ENCODE data around the gene MBD3L2B.

The MBD3L2B gene

DNA sequence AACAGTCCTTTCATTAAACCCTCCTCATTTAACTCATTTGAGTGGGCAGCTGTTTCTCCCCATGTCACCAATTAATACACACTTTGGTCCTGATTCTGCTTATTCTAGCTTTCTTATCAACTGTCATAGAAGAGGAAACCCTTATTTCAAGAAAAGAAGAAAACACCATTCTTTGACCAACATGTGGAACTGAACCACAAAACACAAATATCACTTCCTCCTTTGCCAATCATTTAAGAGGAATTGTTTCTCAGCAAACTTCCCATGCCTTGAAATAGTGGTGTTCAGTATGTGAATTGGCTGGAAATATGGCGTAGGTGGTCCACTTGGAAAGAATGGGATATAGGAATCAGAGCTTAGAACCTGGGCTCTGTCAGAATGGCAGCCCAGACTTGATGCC, 20.4 kb downstream of the MBD3L2B start:
- H4K20me1 ChIP-seq (ENCODE audit: insufficient read depth, low read length), result no peaks in the 10 kb centered on the region
- H3K4me2 ChIP-seq (ENCODE audit: insufficient read depth, low read length), result no peak overlapping the region
- no peaks in the 10 kb centered on the region for H3K79me2 ChIP-seq (ENCODE audit: insufficient read depth, low read length)
- no peaks in the 10 kb centered on the region for H3K9me3 ChIP-seq (ENCODE audit: insufficient read depth, low read length, severe bottlenecking)
- H3K36me3 ChIP-seq (ENCODE audit: insufficient read depth, low read length), result no peaks in the 10 kb centered on the region
- H3K27me3 ChIP-seq (ENCODE audit: insufficient read depth, low read length, poor library complexity), result no peaks in the 10 kb centered on the region
- DNase-seq (no peak), ATAC-seq (ENCODE audit: insufficient read depth, low read depth) (no peak)
- no peak overlapping the region for H2AFZ ChIP-seq (ENCODE audit: low read depth, low read length)
- no peak overlapping the region for H3K27ac ChIP-seq (ENCODE audit: low read length)
- H3K9ac ChIP-seq (ENCODE audit: low read depth, low read length), result no peak overlapping the region
- no peaks in the 10 kb centered on the region for H3K4me1 ChIP-seq (ENCODE audit: insufficient read depth, low read length)
- TF ChIP-seq EZH2 (IDR thresholded peaks at IDR 0.05; ENCODE audit: borderline replicate concordance, low read depth, low read length, severe bottlenecking), result no peak
- TF ChIP-seq, protein P1, sequence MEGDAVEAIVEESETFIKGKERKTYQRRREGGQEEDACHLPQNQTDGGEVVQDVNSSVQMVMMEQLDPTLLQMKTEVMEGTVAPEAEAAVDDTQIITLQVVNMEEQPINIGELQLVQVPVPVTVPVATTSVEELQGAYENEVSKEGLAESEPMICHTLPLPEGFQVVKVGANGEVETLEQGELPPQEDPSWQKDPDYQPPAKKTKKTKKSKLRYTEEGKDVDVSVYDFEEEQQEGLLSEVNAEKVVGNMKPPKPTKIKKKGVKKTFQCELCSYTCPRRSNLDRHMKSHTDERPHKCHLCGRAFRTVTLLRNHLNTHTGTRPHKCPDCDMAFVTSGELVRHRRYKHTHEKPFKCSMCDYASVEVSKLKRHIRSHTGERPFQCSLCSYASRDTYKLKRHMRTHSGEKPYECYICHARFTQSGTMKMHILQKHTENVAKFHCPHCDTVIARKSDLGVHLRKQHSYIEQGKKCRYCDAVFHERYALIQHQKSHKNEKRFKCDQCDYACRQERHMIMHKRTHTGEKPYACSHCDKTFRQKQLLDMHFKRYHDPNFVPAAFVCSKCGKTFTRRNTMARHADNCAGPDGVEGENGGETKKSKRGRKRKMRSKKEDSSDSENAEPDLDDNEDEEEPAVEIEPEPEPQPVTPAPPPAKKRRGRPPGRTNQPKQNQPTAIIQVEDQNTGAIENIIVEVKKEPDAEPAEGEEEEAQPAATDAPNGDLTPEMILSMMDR (IDR thresholded peaks at IDR 0.05; ENCODE audit: borderline replicate concordance, extremely low read depth, low read length, poor library complexity, severe bottlenecking), result no peak
- no peak overlapping the region for H3K4me3 ChIP-seq (ENCODE audit: low read depth in 1 of 2, low read length in 2 of 2)

DNA sequence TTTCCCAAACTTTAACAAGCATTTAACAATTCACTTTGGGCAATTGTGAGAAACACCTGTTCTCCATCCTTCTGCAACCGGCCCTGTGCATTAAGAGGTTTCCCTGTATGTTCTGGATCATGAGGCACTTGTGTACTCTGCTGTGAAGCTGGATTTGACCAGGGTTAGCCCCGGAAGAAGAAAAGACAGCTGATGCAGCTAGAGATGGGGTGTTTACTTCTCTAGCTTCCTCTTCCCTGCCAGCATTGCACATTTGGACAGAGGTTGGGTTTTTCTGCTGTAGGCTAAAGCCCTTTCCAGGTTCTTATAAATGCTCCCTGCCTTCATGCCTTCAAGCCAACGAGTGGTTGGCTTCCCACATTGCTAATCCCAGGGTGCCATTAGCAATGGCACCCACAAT, 20.9 kb downstream of the MBD3L2B start:
- H3K9ac ChIP-seq (ENCODE audit: low read depth, low read length), result no peak overlapping the region

GRCh38 chr19:6999933-7000332, 21.3 kb downstream of the MBD3L2B start:
- Histone ChIP-seq H3K4me3 (ENCODE audit: low read depth in 1 of 2, low read length in 2 of 2) (no peak overlapping the region), H3K9me3 (ENCODE audit: insufficient read depth, low read length, severe bottlenecking) (no peaks in the 10 kb centered on the region), H3K4me1 (ENCODE audit: insufficient read depth, low read length) (no peaks in the 10 kb centered on the region), H3K4me2 (ENCODE audit: insufficient read depth, low read length) (no peak overlapping the region), H3K27ac (ENCODE audit: low read length) (no peak overlapping the region), H2AFZ (ENCODE audit: low read depth, low read length) (no peak overlapping the region), H3K79me2 (ENCODE audit: insufficient read depth, low read length) (no peaks in the 10 kb centered on the region), H4K20me1 (ENCODE audit: insufficient read depth, low read length) (no peaks in the 10 kb centered on the region), H3K27me3 (ENCODE audit: insufficient read depth, low read length, poor library complexity) (no peaks in the 10 kb centered on the region), H3K9ac (ENCODE audit: low read depth, low read length) (no peak overlapping the region), H3K36me3 (ENCODE audit: insufficient read depth, low read length) (no peaks in the 10 kb centered on the region)
- TF ChIP-seq EZH2 (IDR thresholded peaks at IDR 0.05; ENCODE audit: borderline replicate concordance, low read depth, low read length, severe bottlenecking), result no peak
- TF ChIP-seq, protein P1 (IDR thresholded peaks at IDR 0.05; ENCODE audit: borderline replicate concordance, extremely low read depth, low read length, poor library complexity, severe bottlenecking), result no peak
- DNase-seq (no peak), ATAC-seq (ENCODE audit: insufficient read depth, low read depth) (no peak)

More for the DNA sequence above, 20.9 kb downstream of the MBD3L2B start:
- H3K4me2 ChIP-seq (ENCODE audit: insufficient read depth, low read length), result no peak overlapping the region
- no peaks in the 10 kb centered on the region for H3K4me1 ChIP-seq (ENCODE audit: insufficient read depth, low read length)
- no peak overlapping the region for H3K4me3 ChIP-seq (ENCODE audit: low read depth in 1 of 2, low read length in 2 of 2)
- H4K20me1 ChIP-seq (ENCODE audit: insufficient read depth, low read length), result no peaks in the 10 kb centered on the region
- no peaks in the 10 kb centered on the region for H3K36me3 ChIP-seq (ENCODE audit: insufficient read depth, low read length)
- DNase-seq (no peak), ATAC-seq (ENCODE audit: insufficient read depth, low read depth) (no peak)
- no peaks in the 10 kb centered on the region for H3K27me3 ChIP-seq (ENCODE audit: insufficient read depth, low read length, poor library complexity)
- no peaks in the 10 kb centered on the region for H3K9me3 ChIP-seq (ENCODE audit: insufficient read depth, low read length, severe bottlenecking)
- H2AFZ ChIP-seq (ENCODE audit: low read depth, low read length), result no peak overlapping the region
- H3K27ac ChIP-seq (ENCODE audit: low read length), result no peak overlapping the region
- TF ChIP-seq, protein P1 (IDR thresholded peaks at IDR 0.05; ENCODE audit: borderline replicate concordance, extremely low read depth, low read length, poor library complexity, severe bottlenecking), result no peak
- TF ChIP-seq EZH2 (IDR thresholded peaks at IDR 0.05; ENCODE audit: borderline replicate concordance, low read depth, low read length, severe bottlenecking), result no peak
- no peaks in the 10 kb centered on the region for H3K79me2 ChIP-seq (ENCODE audit: insufficient read depth, low read length)
